HEK293 (cell line): ENCODE data around the gene PGPEP1.
"Not testable (repeated sequence)": the region's sequence is repeated elsewhere in the genome, so short reads cannot be mapped to it uniquely, and the experiment has no call there.

ENCODE experiments used
- GLIS1 ChIP-seq: fragments of 450-650 bp; formaldehyde crosslinking; IDR thresholded peaks from 2 replicates; pipeline ENCODE4 v1.5.1; 2016; ENCODE audit warnings: missing biosample characterization, missing genetic modification characterization
- PBX3 ChIP-seq: sonication (generic); formaldehyde crosslinking; IDR thresholded peaks from 2 replicates; pipeline ENCODE4 v1.8.1; 2022; ENCODE audit warnings: mild to moderate bottlenecking, moderate library complexity, missing genetic modification reagents
- ZNF10 ChIP-seq: fragments of 450-650 bp; formaldehyde crosslinking; IDR thresholded peaks from 2 replicates; pipeline ENCODE4 v1.5.1; 2017; ENCODE audit warnings: missing biosample characterization, missing genetic modification characterization
- ZNF114 ChIP-seq: fragments of 450-650 bp; formaldehyde crosslinking; IDR thresholded peaks from 2 replicates; pipeline ENCODE4 v1.5.0; 2017; ENCODE audit warnings: missing biosample characterization, missing genetic modification characterization
- ZNF571 ChIP-seq: fragments of 450-650 bp; formaldehyde crosslinking; IDR thresholded peaks from 2 replicates; pipeline ENCODE4 v1.5.0; 2017; ENCODE audit warnings: missing biosample characterization, missing genetic modification characterization
- TF ChIP-seq, protein P1 (sequence below): fragments of 450-650 bp; formaldehyde crosslinking; IDR thresholded peaks from 2 replicates; pipeline ENCODE4 v1.5.1; 2016; ENCODE audit warnings: missing biosample characterization, missing genetic modification characterization
- TF ChIP-seq, protein P2 (sequence below): fragments of 450-650 bp; formaldehyde crosslinking; IDR thresholded peaks from 2 replicates; pipeline ENCODE4 v1.5.1; 2017; ENCODE audit warnings: missing biosample characterization, mild to moderate bottlenecking, missing genetic modification characterization, moderate library complexity

- TF ChIP-seq ZNF114; ZNF571 (tag by site-specific recombination); ZNF10 (tag by site-specific recombination); PBX3 (CRISPR knock-in tag): not testable (repeated sequence)
- TF ChIP-seq, protein P1, sequence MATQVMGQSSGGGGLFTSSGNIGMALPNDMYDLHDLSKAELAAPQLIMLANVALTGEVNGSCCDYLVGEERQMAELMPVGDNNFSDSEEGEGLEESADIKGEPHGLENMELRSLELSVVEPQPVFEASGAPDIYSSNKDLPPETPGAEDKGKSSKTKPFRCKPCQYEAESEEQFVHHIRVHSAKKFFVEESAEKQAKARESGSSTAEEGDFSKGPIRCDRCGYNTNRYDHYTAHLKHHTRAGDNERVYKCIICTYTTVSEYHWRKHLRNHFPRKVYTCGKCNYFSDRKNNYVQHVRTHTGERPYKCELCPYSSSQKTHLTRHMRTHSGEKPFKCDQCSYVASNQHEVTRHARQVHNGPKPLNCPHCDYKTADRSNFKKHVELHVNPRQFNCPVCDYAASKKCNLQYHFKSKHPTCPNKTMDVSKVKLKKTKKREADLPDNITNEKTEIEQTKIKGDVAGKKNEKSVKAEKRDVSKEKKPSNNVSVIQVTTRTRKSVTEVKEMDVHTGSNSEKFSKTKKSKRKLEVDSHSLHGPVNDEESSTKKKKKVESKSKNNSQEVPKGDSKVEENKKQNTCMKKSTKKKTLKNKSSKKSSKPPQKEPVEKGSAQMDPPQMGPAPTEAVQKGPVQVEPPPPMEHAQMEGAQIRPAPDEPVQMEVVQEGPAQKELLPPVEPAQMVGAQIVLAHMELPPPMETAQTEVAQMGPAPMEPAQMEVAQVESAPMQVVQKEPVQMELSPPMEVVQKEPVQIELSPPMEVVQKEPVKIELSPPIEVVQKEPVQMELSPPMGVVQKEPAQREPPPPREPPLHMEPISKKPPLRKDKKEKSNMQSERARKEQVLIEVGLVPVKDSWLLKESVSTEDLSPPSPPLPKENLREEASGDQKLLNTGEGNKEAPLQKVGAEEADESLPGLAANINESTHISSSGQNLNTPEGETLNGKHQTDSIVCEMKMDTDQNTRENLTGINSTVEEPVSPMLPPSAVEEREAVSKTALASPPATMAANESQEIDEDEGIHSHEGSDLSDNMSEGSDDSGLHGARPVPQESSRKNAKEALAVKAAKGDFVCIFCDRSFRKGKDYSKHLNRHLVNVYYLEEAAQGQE (tag by site-specific recombination): not testable (repeated sequence)
- TF ChIP-seq, protein P2, sequence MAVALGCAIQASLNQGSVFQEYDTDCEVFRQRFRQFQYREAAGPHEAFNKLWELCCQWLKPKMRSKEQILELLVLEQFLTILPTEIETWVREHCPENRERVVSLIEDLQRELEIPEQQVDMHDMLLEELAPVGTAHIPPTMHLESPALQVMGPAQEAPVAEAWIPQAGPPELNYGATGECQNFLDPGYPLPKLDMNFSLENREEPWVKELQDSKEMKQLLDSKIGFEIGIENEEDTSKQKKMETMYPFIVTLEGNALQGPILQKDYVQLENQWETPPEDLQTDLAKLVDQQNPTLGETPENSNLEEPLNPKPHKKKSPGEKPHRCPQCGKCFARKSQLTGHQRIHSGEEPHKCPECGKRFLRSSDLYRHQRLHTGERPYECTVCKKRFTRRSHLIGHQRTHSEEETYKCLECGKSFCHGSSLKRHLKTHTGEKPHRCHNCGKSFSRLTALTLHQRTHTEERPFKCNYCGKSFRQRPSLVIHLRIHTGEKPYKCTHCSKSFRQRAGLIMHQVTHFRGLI (tag by site-specific recombination): not testable (repeated sequence)
- TF ChIP-seq GLIS1 (tag by site-specific recombination): peak; percentile 32
These were observed 16.0 kb upstream of the PGPEP1 start for GRCh38 chr19:18324373-18324731.
